Peyer's patch (tissue), 4 donors: ENCODE measurements around the gene SMYD1.

ENCODE experiments used
- CTCF ChIP-seq, 6 experiments: fragments of 450-650 bp in 4 of 6; fragments of 200-600 bp in 2 of 6; sonication (generic) in 1 of 6; IDR thresholded peaks; one replicate each; pipeline ENCODE4 v1.5.1; 2017 to 2019; ENCODE audit warnings: antibody characterized with exemption in 6 of 6, mild to moderate bottlenecking in 3 of 6, moderate library complexity in 1 of 6
- POLR2A ChIP-seq, 2 donors: fragments of 450-650 bp; IDR thresholded peaks; one replicate each; pipeline ENCODE4 v1.5.1; 2017; ENCODE audit warnings: antibody characterized with exemption in 2 of 2, mild to moderate bottlenecking in 2 of 2, moderate library complexity in 2 of 2

- TF ChIP-seq CTCF (IDR thresholded peaks at IDR 0.05) (no peak), POLR2A (IDR thresholded peaks at IDR 0.05) (no peak)
Observed at GRCh38 chr2:88027697-88028389, 39.8 kb upstream of the SMYD1 start.
